Measurements from ENCODE around the gene BZW1.

Gene BZW1

GRCh38 chr2:200847269-200847668 is 35.6 kb downstream of the BZW1 start:
- POLR2A ChIA-PET = interaction anchor here (0.6 to 1.4 kb wide), 2 partner anchors 17 to 52 kb away, joined by 3 to 4 read pairs; partner anchors contain the start of gene CLK1
- no peak for DNase-seq (ENCODE audit: extremely low spot score)
- CTCF ChIA-PET = no interaction called here
- TF ChIP-seq SUZ12 (IDR thresholded peaks at IDR 0.05) (no peak), HDGF (IDR thresholded peaks at IDR 0.05; ENCODE audit: borderline replicate concordance) (no peak), FOXM1 (IDR thresholded peaks at IDR 0.05; ENCODE audit: borderline replicate concordance) (no peak), ARNT (IDR thresholded peaks at IDR 0.05) (no peak), SP1 (IDR thresholded peaks at IDR 0.05) (no peak), BHLHE40 (IDR thresholded peaks at IDR 0.05; ENCODE audit: borderline replicate concordance) (no peak), FOXK2 (IDR thresholded peaks at IDR 0.05) (no peak)

GRCh38 chr2:200847939-200848338 is 36.2 kb downstream of the BZW1 start:
- TF ChIP-seq TARDBP (IDR thresholded peaks at IDR 0.05) (no peak), HDGF (IDR thresholded peaks at IDR 0.05; ENCODE audit: borderline replicate concordance) (no peak), FOXM1 (IDR thresholded peaks at IDR 0.05; ENCODE audit: borderline replicate concordance) (no peak), BHLHE40 (IDR thresholded peaks at IDR 0.05; ENCODE audit: borderline replicate concordance) (no peak), ELF4 (IDR thresholded peaks at IDR 0.05) (no peak), PKNOX1 (IDR thresholded peaks at IDR 0.05) (no peak), CTBP1 (IDR thresholded peaks at IDR 0.05; ENCODE audit: borderline replicate concordance) (no peak), LEF1 (IDR thresholded peaks at IDR 0.05; ENCODE audit: borderline replicate concordance) (no peak), FOXK2 (IDR thresholded peaks at IDR 0.05) (no peak), L3MBTL2 (conservative IDR thresholded peaks at IDR 0.05) (no peak), SP1 (IDR thresholded peaks at IDR 0.05) (no peak)
- ChIA-PET POLR2A (interaction anchor here (0.6 to 2.1 kb wide), 3 partner anchors 16 to 53 kb away, joined by 3 to 10 read pairs (median 4); partner anchors contain the start of gene CLK1), CTCF (no interaction called here)
- no peak for DNase-seq (ENCODE audit: extremely low spot score)

GRCh38 chr2:200850512-200851256 is 39.0 kb downstream of the BZW1 start:
- ChIA-PET POLR2A (interaction anchor here (3.5 kb wide), 1 partner anchor 13 kb away, joined by 18 read pairs; the partner anchor contains the start of gene CLK1), CTCF (interaction anchor here (0.7 to 1.0 kb wide), 2 partner anchors 115 to 140 kb away, joined by 5 to 11 read pairs; no protein-coding TSS in a partner anchor)
- DNase-seq (ENCODE audit: extremely low spot score) = no peak
- TF ChIP-seq TARDBP (IDR thresholded peaks at IDR 0.05) (no peak), SUZ12 (IDR thresholded peaks at IDR 0.05) (no peak), LEF1 (IDR thresholded peaks at IDR 0.05; ENCODE audit: borderline replicate concordance) (no peak), ELF4 (IDR thresholded peaks at IDR 0.05) (no peak), CTBP1 (IDR thresholded peaks at IDR 0.05; ENCODE audit: borderline replicate concordance) (no peak), HDGF (IDR thresholded peaks at IDR 0.05; ENCODE audit: borderline replicate concordance) (no peak), NFRKB (IDR thresholded peaks at IDR 0.05) (no peak), PKNOX1 (IDR thresholded peaks at IDR 0.05) (no peak)

- no peak for TF ChIP-seq SUZ12 (IDR thresholded peaks at IDR 0.05)
- no peak for TF ChIP-seq FOXA1 (IDR thresholded peaks at IDR 0.05)
- ChIA-PET POLR2A (interaction anchor here (1.6 to 3.5 kb wide), 2 partner anchors 12 to 38 kb away, joined by 5 to 18 read pairs; partner anchors contain the start of genes CLK1, NIF3L1 and PPIL3), CTCF (interaction anchor here (0.5 kb wide), 1 partner anchor 1258 kb away, joined by 3 read pairs; no protein-coding TSS in a partner anchor)
- no peak for DNase-seq (ENCODE audit: extremely low spot score)
These were observed 39.9 kb downstream of the BZW1 start for GRCh38 chr2:200851398-200852248.

- POLR2A ChIA-PET = interaction anchor here (1.6 to 3.5 kb wide), 2 partner anchors 11 to 37 kb away, joined by 5 to 18 read pairs; partner anchors contain the start of genes CLK1, NIF3L1 and PPIL3
- CTCF ChIA-PET = no interaction called here
These were observed 40.9 kb downstream of the BZW1 start for GRCh38 chr2:200852605-200853004.

GRCh38 chr2:200856806-200857205 is 45.1 kb downstream of the BZW1 start:
- ChIA-PET CTCF (no interaction called here), POLR2A (no interaction called here)
- no peak for DNase-seq (ENCODE audit: extremely low spot score)

More at GRCh38 chr2:200852605-200853004, 40.9 kb downstream of the BZW1 start:
- no peak for DNase-seq (ENCODE audit: extremely low spot score)
- TF ChIP-seq HDGF (IDR thresholded peaks at IDR 0.05; ENCODE audit: borderline replicate concordance) = no peak
- no peak for TF ChIP-seq PKNOX1 (IDR thresholded peaks at IDR 0.05)

More at GRCh38 chr2:200856806-200857205, 45.1 kb downstream of the BZW1 start:
- TF ChIP-seq FOXK2 (IDR thresholded peaks at IDR 0.05) (no peak), L3MBTL2 (conservative IDR thresholded peaks at IDR 0.05) (no peak), FOXM1 (IDR thresholded peaks at IDR 0.05; ENCODE audit: borderline replicate concordance) (no peak), LEF1 (IDR thresholded peaks at IDR 0.05; ENCODE audit: borderline replicate concordance) (no peak), NFRKB (IDR thresholded peaks at IDR 0.05) (no peak), BHLHE40 (IDR thresholded peaks at IDR 0.05; ENCODE audit: borderline replicate concordance) (no peak), TARDBP (IDR thresholded peaks at IDR 0.05) (no peak), HDGF (IDR thresholded peaks at IDR 0.05; ENCODE audit: borderline replicate concordance) (no peak), PKNOX1 (IDR thresholded peaks at IDR 0.05) (no peak), SUZ12 (IDR thresholded peaks at IDR 0.05) (no peak), ELF4 (IDR thresholded peaks at IDR 0.05) (no peak), CTBP1 (IDR thresholded peaks at IDR 0.05; ENCODE audit: borderline replicate concordance) (no peak), FOXA1 (IDR thresholded peaks at IDR 0.05) (no peak), SP1 (IDR thresholded peaks at IDR 0.05) (no peak), ARNT (IDR thresholded peaks at IDR 0.05) (no peak), ZNF384 (IDR thresholded peaks at IDR 0.05) (no peak)
